OCI-M1 (cell line): ENCODE data around the gene WDFY2.
A peak's percentile ranks its signal among the peaks of the same experiment; 100 is the strongest.
"Not testable (repeated sequence)": the region's sequence is repeated elsewhere in the genome, so short reads cannot be mapped to it uniquely, and the experiment has no call there.

Experiments used
- DNase-seq: peaks from one replicate; lab custom pipeline; 2025; lab: John Stamatoyannopoulos, UW

Gene WDFY2

DNA sequence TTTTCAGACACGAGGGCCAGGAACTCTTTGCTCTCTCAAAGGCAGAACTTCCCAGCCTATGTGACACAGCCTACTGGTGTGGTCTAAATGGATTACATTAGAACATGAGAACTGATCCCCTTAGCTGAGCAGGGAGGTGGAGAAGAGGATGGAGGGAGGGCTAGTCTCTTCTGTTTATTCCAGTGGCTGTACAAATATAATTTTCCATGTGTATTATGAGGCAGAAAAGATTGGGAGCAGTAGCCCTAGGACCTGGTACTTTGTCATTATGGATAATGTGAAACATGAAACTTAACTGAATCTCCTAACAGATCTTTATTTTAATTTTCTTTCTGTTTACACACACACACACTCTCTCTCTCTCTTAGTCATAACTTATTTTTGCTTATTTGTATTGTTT is 82.1 kb downstream of the WDFY2 start:
- peak; percentile 38 for DNase-seq

DNA sequence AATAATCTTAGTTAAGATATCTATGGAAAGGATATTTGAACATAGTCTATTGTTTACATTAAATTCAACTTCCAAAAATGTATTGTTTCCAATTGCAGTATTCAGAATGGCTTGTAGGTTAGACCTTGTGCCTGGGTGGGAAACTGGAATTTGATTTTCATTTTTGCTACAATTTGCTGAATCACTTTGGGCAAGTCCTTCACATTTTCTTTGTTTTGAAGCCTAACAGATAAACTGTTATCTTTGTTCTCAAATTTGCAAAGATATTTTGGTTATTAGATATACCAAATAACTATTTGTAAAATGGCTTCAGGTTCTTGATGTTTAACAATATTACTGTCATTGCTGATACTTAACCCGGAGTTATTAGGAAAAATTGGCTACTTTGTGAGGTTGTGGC is 82.6 kb downstream of the WDFY2 start:
- DNase-seq = peak; percentile 27

DNA sequence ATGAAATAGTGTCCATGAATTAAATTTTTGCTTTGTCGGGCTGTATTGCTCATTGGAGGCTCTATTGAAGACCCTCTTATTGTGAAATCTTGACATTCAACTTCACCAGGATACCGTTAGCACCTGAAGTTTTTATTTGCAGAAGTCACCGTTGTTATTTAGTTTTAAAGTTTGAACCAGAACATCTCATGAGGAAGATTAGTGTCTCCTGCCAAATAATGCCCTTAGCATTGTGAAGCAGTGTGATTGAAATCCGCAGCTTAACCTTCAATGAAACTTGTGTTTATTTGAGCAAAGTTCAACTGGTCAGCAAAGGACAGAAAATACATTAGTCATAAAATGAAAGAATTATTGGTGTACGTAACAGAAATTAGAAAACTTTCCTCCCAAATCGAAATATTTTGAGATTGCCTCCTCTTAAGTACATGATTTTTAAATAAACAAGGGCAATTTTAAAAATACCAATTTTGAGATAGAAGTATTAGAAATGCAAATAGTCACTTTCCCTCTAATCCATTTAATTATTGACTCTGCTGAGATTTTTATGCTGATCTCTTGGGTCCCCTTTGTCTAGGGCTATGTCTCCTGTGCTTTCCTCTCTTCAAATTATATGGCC is 84.4 kb downstream of the WDFY2 start:
- no peak for DNase-seq

DNA sequence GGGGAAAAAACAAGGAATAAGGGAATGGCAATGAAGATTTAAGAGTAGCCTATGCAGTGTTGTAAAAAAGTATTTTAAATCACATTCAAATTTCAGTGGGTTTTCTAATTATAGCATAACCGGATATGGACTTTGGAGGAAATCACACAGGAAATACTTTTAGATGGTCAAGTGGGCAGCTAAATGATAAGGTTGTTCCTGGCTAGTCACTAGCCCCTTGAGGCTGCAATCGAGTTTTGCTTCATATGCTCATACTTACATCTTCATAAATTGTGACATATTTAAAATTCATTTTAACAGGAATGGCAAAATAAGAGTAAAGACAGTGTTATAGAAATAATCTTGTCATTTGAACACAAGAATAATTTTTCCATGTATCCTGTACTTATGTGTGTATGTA is 88.9 kb downstream of the WDFY2 start:
- peak; percentile 13 for DNase-seq

DNA sequence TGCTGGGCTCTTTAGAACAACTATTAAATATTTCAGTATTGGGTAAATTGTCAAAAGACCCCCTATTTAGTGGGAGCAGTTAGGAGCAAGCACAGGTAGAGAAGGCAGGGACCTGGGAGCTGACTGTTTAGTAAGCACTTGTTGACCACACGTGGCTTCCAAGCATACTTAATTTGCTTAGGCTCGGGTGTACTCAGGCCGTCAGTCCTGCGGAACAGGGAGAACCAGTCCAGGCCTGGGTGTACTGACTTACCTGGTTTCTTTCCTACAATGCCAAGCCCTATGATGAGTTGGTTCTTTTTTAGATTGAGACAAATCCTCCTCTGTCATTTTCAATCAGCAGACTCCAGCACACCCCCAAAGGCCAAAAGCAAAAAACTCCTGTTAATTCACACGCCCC is 90.0 kb downstream of the WDFY2 start:
- DNase-seq = no peak

DNA sequence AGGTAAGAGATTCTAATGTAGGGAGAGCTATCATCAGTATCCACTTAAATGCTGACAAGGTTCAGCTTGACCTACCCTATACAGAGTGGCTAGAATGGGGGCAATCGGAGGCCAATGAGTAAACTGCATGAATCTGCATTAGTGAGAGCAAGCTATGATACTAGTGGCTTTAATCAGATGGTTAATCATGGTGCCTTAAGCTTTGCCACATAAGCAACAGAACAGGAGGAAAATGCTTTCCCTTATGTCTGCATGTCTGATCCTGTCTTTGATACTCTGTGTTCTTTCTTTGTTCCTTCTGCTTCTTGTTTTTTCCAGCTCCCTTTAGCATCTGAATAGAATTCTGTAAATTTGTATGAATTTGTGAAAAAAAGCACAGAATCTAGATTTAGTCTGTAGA is 91.1 kb downstream of the WDFY2 start:
- DNase-seq = no peak

DNA sequence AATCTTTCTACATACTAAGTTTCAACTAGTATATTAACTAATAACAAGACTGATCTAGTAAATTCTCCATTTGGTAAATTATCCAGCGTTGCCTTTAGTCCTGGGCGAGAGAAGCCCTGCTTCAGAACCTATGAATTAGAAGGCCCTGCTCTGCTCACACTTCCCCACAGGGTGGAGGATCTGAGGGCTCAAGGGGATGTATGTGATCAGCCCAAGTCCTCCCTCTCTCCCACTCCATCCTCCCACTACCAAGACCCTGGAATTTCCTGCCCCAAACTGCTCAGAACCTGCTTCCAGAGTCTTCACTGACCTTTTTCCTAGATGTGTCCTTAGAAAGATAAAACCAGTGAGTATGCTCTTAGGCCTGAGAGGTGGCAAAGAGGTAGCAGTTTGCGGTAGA is 91.6 kb downstream of the WDFY2 start:
- DNase-seq = no peak

DNA sequence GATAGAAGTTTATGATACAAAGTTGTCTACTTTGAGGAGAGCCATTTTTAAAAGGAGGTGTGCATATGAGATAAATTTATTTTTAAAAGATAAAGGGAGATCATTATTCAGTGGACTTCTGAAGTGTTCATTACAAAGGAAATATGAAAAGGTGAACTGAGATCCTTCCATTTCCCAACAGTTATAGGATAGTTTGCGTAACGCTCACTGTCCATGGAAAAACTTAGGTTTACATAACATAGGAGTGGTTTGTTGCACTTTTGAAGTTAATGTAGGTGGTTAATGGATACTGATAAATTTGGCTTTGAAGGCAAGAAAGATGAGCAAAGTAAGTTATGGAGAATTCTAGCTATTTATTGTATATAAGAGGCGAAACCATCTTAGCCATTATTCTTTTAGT is 92.5 kb downstream of the WDFY2 start:
- DNase-seq = no peak

DNA sequence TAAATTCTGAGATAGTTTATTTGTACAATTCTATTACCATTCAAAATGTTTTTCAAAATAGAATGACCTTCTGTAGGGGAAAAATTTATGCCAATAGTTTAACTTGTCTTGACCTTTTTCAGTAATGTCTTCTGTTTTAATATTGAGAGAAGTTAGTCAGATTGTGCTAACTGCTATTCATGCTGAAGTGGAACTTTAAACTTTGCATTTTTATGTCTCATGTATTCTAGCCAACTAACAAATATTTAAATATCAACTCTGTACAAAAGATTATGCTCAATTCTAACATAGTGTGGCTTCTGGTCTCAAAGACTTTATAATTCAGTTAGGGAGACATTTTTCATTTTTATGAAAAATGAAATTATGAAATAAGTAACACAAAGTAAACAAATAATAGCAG is 94.2 kb downstream of the WDFY2 start:
- DNase-seq = no peak

DNA sequence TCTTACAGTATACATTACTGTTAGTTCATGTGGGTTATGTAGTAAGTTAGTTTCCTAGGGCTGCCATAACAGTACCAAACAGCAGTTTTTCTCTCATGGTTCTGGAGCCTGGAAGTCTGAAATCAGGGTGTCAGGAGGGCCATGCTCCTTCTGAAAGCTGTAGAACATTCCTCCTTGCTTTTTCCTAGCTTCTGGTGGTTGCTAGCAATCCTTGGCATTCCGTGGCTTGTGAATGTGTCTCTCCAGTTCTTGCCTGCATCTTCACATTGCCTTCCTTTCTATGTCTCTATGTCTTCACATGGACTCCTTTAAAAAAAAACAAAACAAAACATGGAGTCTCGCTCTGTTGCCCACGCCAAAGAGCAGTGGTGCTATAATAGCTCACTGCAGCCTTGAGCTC is 95.4 kb downstream of the WDFY2 start:
- DNase-seq = no peak

DNA sequence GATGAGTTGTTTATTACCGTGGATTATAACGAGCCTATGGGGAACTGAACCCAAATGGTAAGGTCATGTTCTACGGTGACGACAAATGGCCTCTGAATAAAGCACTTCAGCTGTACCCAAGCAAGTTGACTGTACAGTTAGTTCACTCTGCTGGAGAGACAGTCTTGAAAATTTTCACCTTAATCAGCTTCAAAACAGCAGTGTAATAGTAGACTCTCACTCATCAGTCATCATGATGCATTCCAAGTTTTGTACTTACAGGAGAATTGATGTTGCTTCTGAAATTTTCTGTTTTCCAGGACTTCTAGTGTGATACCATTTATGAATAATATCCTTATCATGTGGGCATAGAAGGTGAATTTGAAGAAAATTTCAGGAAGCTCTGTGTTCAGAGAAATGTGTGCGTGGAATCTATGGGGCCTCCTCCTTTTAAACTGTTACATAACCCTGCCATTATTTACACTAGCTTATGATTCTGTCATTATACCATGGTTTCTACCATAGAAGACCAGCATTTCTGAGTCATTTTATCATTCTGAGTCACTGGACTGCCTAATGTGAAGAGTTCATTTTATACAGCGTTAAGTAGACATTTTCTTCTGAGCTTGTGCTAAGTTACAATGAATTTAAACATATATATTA is 96.9 kb downstream of the WDFY2 start:
- DNase-seq = no peak

DNA sequence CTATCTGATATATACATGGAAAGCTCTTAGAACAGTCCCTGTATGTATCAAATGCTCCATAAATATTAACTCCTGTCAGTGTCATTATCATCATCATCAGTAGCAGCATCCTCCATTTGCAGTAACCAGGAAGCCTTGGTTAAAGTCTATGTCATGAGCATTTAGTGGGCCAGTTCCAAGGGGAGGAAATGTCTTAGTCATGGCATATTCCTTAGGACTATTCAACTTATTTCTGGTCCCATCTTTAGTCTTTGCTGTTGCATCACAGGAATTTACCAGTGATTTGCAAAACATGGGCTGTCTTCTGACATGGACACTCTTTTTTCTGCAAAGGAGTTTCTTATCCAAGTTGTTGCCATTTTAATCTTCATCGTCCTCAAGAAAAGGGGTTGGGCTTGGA is 98.4 kb downstream of the WDFY2 start:
- no peak for DNase-seq

DNA sequence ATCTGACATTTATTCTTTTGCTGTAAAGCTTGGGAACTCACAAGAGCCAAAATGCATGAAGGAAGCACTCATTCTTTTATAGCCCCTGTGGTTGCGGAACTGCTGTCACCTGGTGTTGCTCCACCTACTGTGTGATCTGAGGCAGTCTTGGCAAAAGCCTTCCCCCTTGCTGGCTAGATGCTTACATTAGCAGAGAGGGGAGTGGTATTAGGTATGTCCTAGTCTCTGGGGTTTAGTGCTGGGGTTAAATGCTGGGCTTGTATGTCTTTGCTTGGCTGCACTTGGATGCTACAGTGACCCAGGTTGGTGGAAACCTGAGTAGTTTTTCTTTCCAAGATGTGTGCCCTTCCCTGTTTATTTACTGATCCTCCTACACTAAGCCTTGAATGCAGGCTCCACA is 99.3 kb downstream of the WDFY2 start:
- DNase-seq = no peak

DNA sequence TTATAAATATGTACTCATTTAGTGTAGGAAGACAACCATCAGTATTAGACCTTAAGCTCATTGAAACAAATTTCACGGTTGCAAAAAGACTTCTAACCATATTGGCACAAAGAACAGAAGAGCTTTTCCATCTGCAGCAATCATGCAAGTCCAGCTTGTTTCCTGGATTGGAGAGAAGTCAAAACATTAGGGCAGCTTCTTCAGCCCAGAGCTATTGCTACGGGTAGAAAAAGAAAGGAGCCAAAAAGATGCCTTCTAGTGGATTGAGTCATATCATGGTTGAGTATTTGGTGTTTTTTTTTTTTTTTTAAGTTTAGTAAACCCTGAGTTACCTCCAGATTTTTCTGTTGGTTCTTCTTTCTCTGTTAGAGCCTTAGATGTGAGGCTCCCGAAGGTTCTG is 99.8 kb downstream of the WDFY2 start:
- DNase-seq = no peak

DNA sequence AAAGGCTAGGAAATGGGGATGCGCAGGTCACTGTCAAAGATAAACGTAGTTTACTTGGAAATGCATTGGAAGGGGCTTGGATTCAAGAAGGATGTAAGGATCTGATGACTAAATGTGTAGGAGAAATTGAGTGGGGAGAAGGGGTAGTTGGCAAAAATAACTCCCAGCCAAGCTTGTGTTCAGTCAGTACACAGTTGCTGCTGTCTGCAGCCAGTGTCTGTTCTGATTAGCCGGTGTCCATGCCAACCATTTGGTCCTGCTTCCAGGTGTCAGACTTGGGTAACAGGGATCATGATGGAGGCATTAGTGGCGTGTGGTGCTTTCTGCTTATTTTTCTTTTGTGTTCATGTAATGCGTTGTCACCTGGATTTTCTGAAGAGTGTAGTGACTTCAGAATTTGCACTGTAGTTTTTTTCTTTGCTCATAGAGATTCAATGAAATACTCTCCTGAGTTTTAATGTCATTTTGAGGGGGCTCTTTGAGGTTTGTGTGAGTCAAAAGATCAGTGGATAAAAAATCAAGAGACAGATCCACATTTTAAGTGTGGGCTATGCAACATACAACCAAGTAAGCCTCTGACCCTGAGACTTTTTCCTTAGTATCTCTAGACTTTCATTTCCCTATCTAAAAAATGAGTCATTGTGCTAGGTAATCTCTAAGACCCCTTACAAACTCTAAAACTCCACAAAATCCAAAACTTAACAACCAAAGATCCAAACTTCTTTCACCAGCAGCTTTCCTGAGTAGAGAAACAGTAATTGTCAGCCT is 103.9 kb downstream of the WDFY2 start:
- no peak for DNase-seq

DNA sequence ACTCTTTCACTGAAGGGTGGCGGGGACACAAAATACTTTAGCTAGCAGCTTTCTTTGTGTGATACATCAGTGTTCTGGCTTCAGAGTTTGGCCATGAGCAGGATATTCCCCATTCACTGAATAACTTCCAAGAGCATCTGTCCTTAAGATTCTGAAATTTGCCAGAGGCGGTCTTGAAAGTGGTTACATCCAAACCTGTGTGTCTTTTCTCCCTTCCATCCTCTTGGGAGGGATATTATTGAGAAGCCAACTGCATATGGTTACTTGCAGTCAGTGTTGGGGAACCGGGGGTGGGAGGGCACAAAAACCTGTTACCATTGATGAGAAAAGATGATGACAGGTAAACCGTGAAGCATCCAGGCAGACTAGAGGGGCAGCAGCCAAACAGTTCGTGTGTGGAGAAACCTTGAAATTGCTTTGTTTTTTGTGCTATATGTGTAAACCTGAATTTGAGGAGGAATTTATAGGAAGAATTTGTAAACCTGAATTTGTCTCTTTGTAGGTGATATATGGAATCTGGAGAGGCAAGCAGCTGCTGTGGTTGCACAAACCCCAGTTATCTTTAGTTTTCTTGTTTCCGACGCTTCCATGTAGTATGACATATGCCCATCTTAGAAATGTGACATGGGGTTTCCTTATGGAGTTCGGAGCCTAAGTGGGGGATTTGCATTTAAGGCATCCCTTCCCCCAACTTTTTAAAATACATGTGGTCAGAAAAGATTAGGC is 104.8 kb downstream of the WDFY2 start:
- DNase-seq = no peak

DNA sequence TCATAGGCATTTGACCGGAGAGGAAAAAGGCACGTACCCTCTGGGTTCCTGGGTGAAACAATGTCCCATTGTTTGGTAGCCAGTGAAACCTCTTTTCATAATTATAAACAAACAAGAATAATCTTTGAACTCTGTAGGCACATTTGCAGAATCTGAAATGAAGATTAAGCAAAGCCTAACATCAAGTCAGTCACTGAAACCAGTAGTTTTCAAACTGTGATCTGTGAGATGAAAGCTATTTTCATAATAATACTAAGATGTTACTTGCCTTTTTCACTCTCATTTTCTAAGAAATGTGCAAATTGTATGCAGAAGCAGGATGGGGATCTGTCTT is 105.4 kb downstream of the WDFY2 start:
- DNase-seq = peak; percentile 22

DNA sequence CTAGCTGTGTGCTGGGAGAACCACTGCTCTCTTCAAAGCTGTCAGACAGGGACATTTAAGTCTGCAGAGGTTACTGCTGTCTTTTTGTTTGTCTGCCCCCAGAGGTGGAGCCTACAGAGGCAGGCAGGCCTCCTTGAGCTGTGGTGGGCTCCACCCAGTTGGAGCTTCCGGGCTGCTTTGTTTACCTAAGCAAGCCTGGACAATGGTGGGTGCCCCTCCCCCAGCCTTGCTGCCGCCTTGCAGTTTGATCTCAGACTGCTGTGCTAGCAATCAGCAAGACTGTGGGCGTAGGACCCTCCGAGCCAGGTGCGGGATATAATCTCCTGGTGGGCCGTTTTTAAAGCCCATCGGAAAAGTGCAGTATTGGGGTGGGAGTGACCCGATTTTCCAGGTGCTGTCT is 111.4 kb downstream of the WDFY2 start:
- DNase-seq = not testable (repeated sequence)

DNA sequence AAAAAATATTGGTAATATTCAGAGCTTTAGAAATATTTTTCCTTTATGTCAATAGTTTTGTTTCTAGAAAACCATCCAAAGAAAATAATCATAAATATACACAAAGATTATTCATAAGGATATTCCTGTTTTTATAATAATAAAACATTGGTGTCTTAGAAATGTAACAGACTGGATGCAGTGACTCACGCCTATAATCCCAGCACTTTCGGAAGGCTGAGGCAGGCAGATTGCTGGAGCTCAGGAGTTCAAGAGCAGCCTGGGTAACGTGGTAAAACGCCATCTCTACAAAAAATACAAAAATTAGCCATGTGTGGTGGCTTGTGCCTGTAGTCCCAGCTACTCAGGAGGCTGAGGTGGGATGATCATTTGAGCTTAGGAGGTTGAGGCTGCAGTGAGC is 112.9 kb downstream of the WDFY2 start:
- DNase-seq = no peak

DNA sequence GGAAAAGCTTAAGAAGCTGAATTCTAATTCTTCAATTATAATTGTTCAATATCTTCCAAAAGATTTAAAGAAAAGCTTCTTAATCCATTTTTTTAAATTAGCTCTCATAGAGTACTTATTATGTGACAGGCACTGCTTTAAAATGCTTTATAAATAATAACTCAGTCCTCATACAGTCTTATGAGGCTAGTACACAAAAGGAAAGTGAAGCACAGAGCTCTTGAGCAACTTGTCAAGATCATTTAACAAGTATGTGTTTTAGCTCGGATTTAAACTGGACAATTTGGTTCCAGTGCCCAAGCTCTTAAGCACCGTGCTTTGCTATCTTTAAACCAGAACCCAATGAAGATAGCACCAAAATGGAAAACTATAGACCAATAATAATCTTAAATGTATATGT is 113.6 kb downstream of the WDFY2 start:
- no peak for DNase-seq

DNA sequence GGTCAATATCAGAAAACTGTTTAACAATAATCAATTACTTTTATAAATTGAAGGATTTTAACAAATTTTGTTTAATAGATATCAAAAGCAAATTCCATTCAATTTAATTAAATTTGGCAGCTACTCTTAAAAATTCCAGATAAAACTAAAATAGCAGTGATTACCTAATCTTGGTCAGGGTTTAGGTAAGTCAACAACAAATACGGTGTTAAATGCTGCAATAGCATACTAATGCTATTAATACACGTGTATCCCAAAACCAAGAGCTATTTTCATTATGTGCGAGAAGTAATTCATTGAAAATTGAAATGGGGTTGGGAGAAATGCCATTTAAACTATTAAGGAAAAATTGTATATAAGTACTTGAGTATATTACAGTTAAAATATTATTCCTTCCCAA is 114.1 kb downstream of the WDFY2 start:
- no peak for DNase-seq

DNA sequence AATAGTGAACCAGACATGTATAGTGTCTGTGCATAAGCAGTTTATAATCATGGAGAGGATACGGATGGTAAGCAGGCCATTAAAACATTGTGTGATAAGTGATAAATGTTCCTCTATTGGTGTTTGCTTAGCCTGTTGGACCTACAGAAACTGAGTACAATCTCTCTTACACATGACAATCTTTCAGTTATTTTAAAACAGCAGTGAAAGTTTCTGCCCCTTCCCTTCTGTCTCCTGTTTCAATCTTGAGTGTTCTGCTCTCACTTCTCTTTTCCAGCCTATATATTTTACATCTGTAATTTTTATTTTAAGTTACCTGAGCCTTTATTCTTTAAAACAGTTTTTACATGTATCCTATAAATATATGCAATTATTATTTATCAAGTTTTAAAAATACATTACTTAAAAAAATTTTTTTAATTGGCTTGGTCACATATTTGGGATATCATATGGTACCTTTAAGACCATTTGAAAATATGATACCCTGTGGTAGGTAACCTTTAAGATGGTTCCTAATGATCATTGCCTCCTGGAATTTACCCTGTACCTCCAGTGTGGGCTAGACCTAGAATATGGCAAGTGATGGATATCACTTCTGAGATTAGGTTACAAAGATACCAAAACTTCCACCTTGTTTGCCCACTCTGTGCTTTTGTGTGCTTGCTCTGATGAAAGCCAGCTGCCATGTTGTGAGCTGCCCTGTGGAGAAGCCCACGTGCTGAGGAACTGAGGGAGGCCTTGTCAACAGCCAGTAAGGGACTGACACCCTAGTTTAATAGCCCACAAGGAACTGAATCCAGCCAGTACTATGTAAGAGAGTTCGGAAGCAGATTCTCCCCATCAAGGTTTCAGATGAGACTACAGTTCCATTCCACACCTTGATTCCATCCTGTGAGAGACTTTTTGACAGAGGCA is 120.4 kb downstream of the WDFY2 start:
- no peak for DNase-seq
